NT2/D1 (cell line): ENCODE data around the gene RTN4R.

ENCODE experiments used
- DNase-seq: peaks from one replicate; pipeline ENCODE4 v3.0.0-alpha.2; 2011; ENCODE audit warnings: low read depth, low spot score
- H3K27me3 ChIP-seq: 2 replicates; pipeline ENCODE4 v1.6.0; 2011; ENCODE audit warnings: mild to moderate bottlenecking; ENCODE audit not compliant: insufficient read length, insufficient read depth
- H3K36me3 ChIP-seq: 2 replicates; pipeline ENCODE4 v1.6.1; 2011; ENCODE audit warnings: mild to moderate bottlenecking, low read length, mixed read lengths; ENCODE audit not compliant: insufficient read depth, insufficient read length
- H3K4me1 ChIP-seq: 2 replicates; pipeline ENCODE4 v1.5.1; 2011; ENCODE audit not compliant: insufficient read depth, insufficient read length
- H3K4me3 ChIP-seq: 2 replicates; pipeline ENCODE4 v1.5.1; 2011; ENCODE audit warnings: low read depth; ENCODE audit not compliant: insufficient read length
- H3K9ac ChIP-seq: 2 replicates; pipeline ENCODE4 v1.6.0; 2011; ENCODE audit warnings: low read depth; ENCODE audit not compliant: insufficient read length
- H3K9me3 ChIP-seq: 2 replicates; pipeline ENCODE4 v1.5.1; 2011; ENCODE audit warnings: mild to moderate bottlenecking, low read length; ENCODE audit not compliant: insufficient read depth
- SUZ12 ChIP-seq: IDR thresholded peaks from 2 replicates; pipeline ENCODE4 v1.6.1; 2011; ENCODE audit not compliant: insufficient read length, insufficient read depth; ENCODE audit errors: extremely low read depth
- YY1 ChIP-seq: IDR thresholded peaks from 2 replicates; pipeline ENCODE4 v1.6.1; 2011; ENCODE audit not compliant: insufficient read length, insufficient read depth
- ZNF274 ChIP-seq: IDR thresholded peaks from 2 replicates; pipeline ENCODE4 v1.6.1; 2011; ENCODE audit warnings: mild to moderate bottlenecking, low read depth, low read length

The RTN4R gene

DNA sequence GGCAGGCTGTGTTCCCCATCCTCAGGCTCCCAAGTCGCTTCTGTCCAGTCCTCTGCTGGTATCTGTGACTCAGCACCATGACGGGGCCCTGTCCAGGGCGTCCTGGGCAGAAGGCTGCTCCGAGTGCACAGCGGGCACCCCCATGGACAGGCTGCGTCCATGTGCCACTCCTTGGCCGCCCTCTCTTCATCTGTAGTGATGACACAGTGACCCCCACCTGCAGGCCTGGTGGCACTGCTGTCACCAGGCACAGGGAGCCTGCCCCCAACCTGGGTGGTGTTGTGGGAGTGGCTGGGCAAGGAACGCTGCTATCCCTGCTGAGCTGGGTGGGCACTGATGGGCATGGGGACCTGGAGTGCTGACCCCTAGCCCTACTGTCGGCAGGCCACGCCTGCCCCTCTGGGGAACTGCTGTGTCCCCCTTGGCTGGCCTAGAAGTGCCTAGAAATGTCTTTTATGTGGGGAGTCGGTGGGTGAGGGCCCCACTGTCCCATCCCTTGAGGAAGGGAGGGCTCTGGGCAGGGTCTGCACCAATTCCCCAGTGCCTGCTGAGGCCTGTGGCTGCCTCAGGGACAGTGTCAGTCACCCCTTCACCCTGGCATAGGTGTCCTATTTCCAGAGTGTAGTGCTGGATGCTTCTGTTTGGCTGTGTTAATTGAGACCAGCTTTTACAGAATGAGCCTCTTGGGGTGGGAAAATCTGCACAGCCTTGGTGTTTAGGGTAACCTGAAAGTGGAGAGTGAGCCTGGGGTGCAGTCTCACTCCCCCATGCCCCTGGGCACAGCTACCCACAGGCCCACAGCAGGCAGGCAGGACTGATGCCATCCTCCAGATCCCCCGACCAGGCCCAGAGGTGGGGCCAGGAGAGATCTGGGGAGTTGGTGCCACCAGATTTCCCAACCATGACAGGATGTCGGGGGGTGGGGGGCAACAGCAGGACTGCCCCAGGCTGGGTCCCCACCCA lies 34.5 kb downstream of the RTN4R start:
- no peaks in the 10 kb centered on the region for H3K9me3 ChIP-seq
- no peaks in the 10 kb centered on the region for H3K27me3 ChIP-seq
- DNase-seq: no peak
- H3K36me3 ChIP-seq: no peaks in the 10 kb centered on the region
- peaks cover 14% of the 10 kb centered on the region for H3K4me1 ChIP-seq
- TF ChIP-seq YY1: no peak
- no peak for TF ChIP-seq ZNF274
- TF ChIP-seq SUZ12: no peak
- H3K9ac ChIP-seq: no peak overlapping the region
- no peak overlapping the region for H3K4me3 ChIP-seq

DNA sequence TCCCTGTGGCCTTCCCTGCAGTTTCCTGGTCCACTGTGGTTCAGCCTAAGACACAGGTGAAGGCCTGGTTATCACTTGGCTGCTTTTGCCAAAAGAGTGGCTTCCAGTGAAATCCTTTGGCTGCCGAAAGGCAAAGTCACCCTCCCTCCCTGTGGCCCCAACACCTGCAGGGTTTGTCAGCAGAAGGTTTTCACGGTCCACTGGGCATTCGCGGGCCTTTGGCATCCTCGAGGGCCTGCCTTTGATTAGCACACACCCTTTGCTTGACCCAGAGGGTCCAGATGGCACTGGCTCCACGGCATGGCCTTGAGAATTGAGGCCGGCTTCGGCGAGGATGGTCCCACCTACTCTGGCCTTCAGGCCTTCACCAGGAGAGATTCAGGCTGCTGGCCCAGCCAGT lies 35.3 kb downstream of the RTN4R start:
- TF ChIP-seq SUZ12: no peak
- no peak for TF ChIP-seq YY1
- no peak for TF ChIP-seq ZNF274
- no peaks in the 10 kb centered on the region for H3K36me3 ChIP-seq
- H3K9ac ChIP-seq: no peak overlapping the region
- peaks cover 11% of the 10 kb centered on the region for H3K4me1 ChIP-seq
- no peak overlapping the region for H3K4me3 ChIP-seq
- DNase-seq: no peak
- H3K9me3 ChIP-seq: no peaks in the 10 kb centered on the region
- H3K27me3 ChIP-seq: no peaks in the 10 kb centered on the region

DNA sequence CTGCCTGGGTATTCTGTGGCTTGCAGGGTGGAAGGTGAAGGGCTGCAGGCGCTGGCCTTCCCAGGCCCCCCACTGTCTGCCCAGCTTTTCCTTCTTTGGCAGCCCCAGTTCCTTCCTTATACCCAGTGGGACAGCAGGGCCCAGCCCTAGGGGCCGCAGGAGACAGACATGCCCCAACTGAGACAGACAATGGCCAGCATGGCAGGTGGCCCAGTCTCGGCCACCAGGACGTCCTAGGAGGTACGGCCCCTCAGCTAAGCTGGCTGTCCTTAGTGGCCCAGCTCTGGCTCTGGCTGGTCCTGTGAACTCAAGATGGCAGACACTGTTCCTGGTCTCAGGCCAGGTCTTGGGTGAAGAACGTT lies 35.9 kb downstream of the RTN4R start:
- TF ChIP-seq SUZ12 (no peak), ZNF274 (no peak), YY1 (no peak)
- H3K4me3 ChIP-seq: no peak overlapping the region
- DNase-seq: no peak
- H3K9ac ChIP-seq: no peak overlapping the region
- H3K36me3 ChIP-seq: no peaks in the 10 kb centered on the region
- no peaks in the 10 kb centered on the region for H3K27me3 ChIP-seq
- H3K4me1 ChIP-seq: peaks cover 10% of the 10 kb centered on the region
- H3K9me3 ChIP-seq: no peaks in the 10 kb centered on the region

DNA sequence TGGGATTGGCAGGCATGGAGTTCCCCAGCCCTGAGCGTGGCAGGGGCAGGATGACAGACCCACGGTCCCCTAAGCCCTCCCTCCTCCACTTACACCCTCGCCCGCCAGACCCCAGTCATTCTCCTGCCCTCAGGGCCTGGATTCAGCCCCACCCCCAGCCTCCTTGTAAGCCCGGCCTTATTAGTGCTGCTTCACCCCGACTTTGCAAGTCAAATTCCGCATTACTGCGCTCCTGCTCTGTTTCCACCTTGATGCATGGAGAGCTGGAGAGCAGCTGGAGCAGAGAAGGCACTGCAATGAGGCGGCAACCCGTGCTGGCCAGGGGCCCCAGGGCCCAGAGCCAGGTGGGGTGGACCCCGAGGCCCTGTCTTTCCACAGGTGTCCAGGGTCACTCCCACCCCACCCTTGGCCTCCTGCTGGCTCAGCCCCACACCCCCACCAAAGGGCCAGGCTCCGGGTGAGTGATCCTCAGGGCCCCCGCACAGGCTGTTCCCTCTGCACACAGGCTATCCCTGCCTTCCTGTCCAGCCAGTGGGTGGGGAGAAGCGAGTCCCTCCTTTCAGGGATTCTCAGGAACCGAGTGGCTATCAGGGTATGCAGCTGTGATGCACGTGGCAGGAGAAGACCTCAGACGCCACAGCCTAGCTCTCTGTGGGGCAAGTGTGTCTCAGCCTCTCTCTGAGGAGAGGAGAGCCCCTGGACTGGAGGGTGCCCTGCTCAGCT lies 36.4 kb downstream of the RTN4R start:
- Histone ChIP-seq H3K9ac (no peak overlapping the region), H3K36me3 (no peaks in the 10 kb centered on the region), H3K4me1 (peaks cover 10% of the 10 kb centered on the region), H3K4me3 (no peak overlapping the region), H3K9me3 (no peaks in the 10 kb centered on the region), H3K27me3 (no peaks in the 10 kb centered on the region)
- DNase-seq: no peak
- TF ChIP-seq YY1: no peak
- no peak for TF ChIP-seq ZNF274

DNA sequence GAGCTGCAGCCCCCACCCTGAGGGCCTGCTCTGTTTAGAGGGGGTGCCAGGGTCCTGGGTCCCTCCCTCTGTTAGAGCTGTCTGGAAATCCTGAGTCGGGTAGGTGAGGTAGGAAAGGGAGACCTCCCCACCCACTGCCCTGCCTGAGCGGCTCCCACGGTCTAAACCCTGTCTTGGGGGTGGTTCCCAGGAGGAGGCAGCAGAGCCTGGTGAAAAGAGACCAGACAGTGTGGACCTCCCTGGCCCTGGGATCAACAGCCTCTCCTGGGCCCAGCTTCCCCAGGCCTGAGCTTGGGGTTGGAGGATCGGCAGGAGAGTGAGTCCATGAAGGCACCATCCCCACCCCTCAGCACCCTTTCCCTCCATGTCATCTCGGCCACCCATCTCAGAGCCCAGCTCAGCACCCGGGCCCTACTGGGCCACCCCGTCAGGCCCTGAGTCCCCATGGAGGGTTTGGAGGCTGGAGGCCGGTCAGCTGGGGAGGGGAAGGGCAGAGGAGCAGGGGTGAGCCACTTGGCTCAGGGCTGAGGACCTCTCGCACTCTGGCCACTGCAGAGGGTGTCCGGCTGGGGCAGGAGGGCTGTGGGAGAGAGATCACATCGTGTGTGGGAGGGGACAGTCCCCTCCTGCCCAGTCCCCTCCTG lies 37.2 kb downstream of the RTN4R start:
- Histone ChIP-seq H3K27me3 (no peaks in the 10 kb centered on the region), H3K36me3 (no peaks in the 10 kb centered on the region), H3K9me3 (no peaks in the 10 kb centered on the region), H3K9ac (peak overlapping the region; percentile 2), H3K4me3 (no peak overlapping the region), H3K4me1 (peaks cover 11% of the 10 kb centered on the region)
- DNase-seq: no peak
- TF ChIP-seq ZNF274 (no peak), YY1 (no peak), SUZ12 (no peak)

DNA sequence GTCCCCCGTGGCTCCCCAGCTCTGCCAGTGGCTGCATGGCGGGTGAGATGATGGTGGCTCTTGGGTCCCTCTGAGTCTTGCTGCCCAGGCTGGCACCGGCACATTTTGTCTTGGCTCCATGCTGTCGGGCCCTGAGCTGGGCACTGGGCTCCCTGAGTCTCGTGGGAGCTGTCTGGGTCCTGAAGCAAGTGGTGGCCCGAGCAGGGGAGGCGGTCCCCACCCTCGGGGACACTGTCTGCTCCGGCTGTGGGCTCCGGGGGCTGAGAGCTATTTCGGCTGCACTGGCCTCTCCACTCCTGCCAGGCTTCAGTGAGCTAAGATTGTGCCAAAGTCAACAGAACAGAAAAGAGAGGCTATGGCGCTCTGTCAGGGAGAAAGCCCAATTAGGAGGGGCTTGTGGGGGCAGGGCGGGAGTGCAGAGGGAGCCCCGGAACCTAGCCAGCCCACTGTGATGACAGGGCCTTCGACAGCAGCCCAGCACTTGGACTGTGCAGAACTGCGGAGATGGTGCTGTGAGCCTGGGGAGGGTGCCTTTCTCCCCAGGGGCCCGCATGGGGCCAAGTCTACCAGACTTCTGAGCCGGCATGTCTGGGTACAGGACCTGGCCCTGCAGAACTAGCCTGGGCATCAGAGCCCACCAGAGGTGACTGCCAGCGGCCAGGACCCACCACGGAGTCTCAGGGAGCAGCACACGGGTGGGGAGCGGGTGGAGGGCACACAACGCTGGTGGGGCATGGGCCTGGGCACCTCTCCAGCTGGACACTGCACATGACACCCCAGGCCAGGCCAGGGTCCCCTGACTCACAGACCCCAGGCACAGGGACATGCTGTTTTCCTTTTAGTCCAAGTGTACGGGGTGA lies 38.0 kb downstream of the RTN4R start:
- Histone ChIP-seq H3K4me1 (peaks cover 15% of the 10 kb centered on the region), H3K27me3 (no peaks in the 10 kb centered on the region), H3K36me3 (no peaks in the 10 kb centered on the region), H3K4me3 (no peak overlapping the region), H3K9me3 (no peaks in the 10 kb centered on the region), H3K9ac (no peak overlapping the region)
- DNase-seq: no peak
- TF ChIP-seq ZNF274 (no peak), YY1 (no peak)

DNA sequence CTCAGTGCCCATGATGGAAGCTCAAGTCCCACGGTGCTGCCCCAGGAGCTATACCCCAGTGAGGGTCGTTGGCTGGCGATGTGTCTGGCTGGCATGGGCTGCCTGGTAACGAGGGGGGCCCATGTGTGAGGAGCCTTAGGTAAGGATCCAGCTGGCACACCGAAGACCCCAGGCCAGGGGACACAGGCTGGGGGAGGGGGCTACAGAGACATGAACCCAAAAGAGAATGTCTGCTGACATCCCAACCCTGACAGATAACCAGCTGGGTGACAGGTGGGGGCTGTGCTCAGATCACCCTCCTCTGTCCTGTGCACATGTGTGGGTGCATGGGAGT lies 39.2 kb downstream of the RTN4R start:
- H3K4me1 ChIP-seq: peaks cover 15% of the 10 kb centered on the region
- no peak for TF ChIP-seq SUZ12
- no peak for TF ChIP-seq ZNF274
- no peak for TF ChIP-seq YY1
- peaks cover 5% of the 10 kb centered on the region; the same call in 1 of the 2 replicates for H3K9me3 ChIP-seq
- H3K9ac ChIP-seq: no peak overlapping the region
- no peak for DNase-seq
- H3K27me3 ChIP-seq: no peaks in the 10 kb centered on the region
- no peaks in the 10 kb centered on the region for H3K36me3 ChIP-seq
- H3K4me3 ChIP-seq: no peak overlapping the region
